ENCODE data around the gene DPP10.

Gene DPP10

GRCh38 chr2:114962532-114962931, 520.1 kb downstream of the DPP10 start:
- no peak for TF ChIP-seq POLR2AphosphoS5 (IDR thresholded peaks at IDR 0.05; ENCODE audit: low read depth, low read length)
- TF ChIP-seq, protein P1, sequence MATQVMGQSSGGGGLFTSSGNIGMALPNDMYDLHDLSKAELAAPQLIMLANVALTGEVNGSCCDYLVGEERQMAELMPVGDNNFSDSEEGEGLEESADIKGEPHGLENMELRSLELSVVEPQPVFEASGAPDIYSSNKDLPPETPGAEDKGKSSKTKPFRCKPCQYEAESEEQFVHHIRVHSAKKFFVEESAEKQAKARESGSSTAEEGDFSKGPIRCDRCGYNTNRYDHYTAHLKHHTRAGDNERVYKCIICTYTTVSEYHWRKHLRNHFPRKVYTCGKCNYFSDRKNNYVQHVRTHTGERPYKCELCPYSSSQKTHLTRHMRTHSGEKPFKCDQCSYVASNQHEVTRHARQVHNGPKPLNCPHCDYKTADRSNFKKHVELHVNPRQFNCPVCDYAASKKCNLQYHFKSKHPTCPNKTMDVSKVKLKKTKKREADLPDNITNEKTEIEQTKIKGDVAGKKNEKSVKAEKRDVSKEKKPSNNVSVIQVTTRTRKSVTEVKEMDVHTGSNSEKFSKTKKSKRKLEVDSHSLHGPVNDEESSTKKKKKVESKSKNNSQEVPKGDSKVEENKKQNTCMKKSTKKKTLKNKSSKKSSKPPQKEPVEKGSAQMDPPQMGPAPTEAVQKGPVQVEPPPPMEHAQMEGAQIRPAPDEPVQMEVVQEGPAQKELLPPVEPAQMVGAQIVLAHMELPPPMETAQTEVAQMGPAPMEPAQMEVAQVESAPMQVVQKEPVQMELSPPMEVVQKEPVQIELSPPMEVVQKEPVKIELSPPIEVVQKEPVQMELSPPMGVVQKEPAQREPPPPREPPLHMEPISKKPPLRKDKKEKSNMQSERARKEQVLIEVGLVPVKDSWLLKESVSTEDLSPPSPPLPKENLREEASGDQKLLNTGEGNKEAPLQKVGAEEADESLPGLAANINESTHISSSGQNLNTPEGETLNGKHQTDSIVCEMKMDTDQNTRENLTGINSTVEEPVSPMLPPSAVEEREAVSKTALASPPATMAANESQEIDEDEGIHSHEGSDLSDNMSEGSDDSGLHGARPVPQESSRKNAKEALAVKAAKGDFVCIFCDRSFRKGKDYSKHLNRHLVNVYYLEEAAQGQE (IDR thresholded peaks at IDR 0.05; ENCODE audit: insufficient read depth in 1 of 2, low read depth in 2 of 2, low read length in 2 of 2), result no peak
- TF ChIP-seq FOXP2 (optimal IDR thresholded peaks at IDR 0.05; ENCODE audit: borderline replicate concordance, extremely low read depth, extremely low read length, insufficient read depth), result no peak
- no peak for TF ChIP-seq SIN3A (IDR thresholded peaks at IDR 0.05; ENCODE audit: borderline replicate concordance, insufficient read depth, low read length)
- TF ChIP-seq TAF1 (IDR thresholded peaks at IDR 0.05; ENCODE audit: borderline replicate concordance, insufficient read depth, low read length), result no peak

- no peak for TF ChIP-seq FOXP2 (optimal IDR thresholded peaks at IDR 0.05; ENCODE audit: borderline replicate concordance, extremely low read depth, extremely low read length, insufficient read depth)
- TF ChIP-seq, protein P1 (IDR thresholded peaks at IDR 0.05; ENCODE audit: insufficient read depth in 1 of 2, low read depth in 2 of 2, low read length in 2 of 2), result no peak
- no peak for TF ChIP-seq SIN3A (IDR thresholded peaks at IDR 0.05; ENCODE audit: borderline replicate concordance, insufficient read depth, low read length)
- TF ChIP-seq POLR2AphosphoS5 (IDR thresholded peaks at IDR 0.05; ENCODE audit: low read depth, low read length), result no peak
- TF ChIP-seq TAF1 (IDR thresholded peaks at IDR 0.05; ENCODE audit: borderline replicate concordance, insufficient read depth, low read length), result no peak
These were observed 526.4 kb downstream of the DPP10 start for GRCh38 chr2:114968748-114969400.

DNA sequence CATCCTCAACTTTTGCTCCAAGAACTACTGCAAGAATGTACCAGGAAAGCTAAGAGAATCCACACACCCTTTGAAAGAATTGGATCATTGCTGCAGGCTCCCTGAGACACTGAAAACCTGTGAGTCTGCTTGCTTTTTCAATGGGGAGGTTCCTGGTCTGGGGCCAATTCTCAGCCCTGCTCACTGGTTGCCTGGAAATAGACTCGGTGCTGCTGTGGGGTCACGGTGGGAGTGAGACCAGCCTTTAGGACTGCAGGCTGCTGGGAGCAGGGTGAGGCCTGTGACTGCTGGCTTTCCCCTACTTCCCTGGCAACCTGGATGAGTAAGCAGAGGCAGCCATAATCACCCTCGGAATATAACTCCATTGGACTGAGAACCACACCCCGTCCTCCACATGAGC, 569.3 kb downstream of the DPP10 start:
- no peak for TF ChIP-seq FOXP2 (optimal IDR thresholded peaks at IDR 0.05; ENCODE audit: borderline replicate concordance, extremely low read depth, extremely low read length, insufficient read depth)
- TF ChIP-seq POLR2AphosphoS5 (IDR thresholded peaks at IDR 0.05; ENCODE audit: low read depth, low read length), result no peak
- no peak for TF ChIP-seq SIN3A (IDR thresholded peaks at IDR 0.05; ENCODE audit: borderline replicate concordance, insufficient read depth, low read length)
- TF ChIP-seq, protein P1 (IDR thresholded peaks at IDR 0.05; ENCODE audit: insufficient read depth in 1 of 2, low read depth in 2 of 2, low read length in 2 of 2), result no peak
- TF ChIP-seq TAF1 (IDR thresholded peaks at IDR 0.05; ENCODE audit: borderline replicate concordance, insufficient read depth, low read length), result no peak

DNA sequence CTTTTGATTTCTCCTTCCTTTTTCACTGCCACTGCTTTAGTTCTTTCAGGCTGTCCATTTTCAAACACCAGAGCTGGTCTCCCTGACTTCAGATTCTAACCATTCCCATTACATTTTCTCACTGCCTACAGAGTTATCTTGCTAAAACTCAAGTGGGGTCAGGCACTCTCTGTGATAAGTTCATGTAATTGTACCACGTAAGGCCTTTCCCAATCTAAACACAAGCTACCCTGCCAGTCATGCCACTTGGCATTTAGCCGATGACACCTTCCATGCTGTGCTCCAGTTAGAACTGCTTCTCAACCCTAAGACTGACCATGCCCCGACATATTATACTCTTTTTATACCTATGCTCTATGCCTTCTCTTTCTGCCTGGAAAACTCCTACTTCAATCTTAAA, 592.4 kb downstream of the DPP10 start:
- TF ChIP-seq FOXP2 (optimal IDR thresholded peaks at IDR 0.05; ENCODE audit: borderline replicate concordance, extremely low read depth, extremely low read length, insufficient read depth) (no peak), SIN3A (IDR thresholded peaks at IDR 0.05; ENCODE audit: borderline replicate concordance, insufficient read depth, low read length) (no peak), TAF1 (IDR thresholded peaks at IDR 0.05; ENCODE audit: borderline replicate concordance, insufficient read depth, low read length) (no peak), POLR2AphosphoS5 (IDR thresholded peaks at IDR 0.05; ENCODE audit: low read depth, low read length) (no peak)
- TF ChIP-seq, protein P1 (IDR thresholded peaks at IDR 0.05; ENCODE audit: insufficient read depth in 1 of 2, low read depth in 2 of 2, low read length in 2 of 2), result no peak
